H1 (cell line): ENCODE measurements around the gene GEMIN7. TPM values are rescaled to one million over a fixed set of nuclear protein-coding genes. Genes with fewer than 3 reads are reported as not detected.
A peak's percentile ranks its signal among the peaks of the same experiment; 100 is the strongest.

Source experiments
- CTCF ChIA-PET: fragments of 300-600 bp; sonication (Branson Sonifier 250); formaldehyde crosslinking; loops from one replicate; lab custom pipeline; 2021; ENCODE audit not compliant: partially characterized antibody; lab: Charles Lee
- POLR2A ChIA-PET: fragments of 300-600 bp; sonication (Branson Sonifier 250); formaldehyde crosslinking; loops from one replicate; lab custom pipeline; 2021; ENCODE audit warnings: inconsistent platforms; ENCODE audit not compliant: partially characterized antibody; lab: Charles Lee
- DNase-seq, 2 experiments: peaks; one replicate each; pipeline versions ENCODE4 v3.0.0 to v3.0.0-alpha.2; 2010 to 2022; ENCODE audit warnings: low spot score in 2 of 2, low read depth in 1 of 2, mixed read lengths in 1 of 2
- FAIRE-seq: peaks from 2 replicates; lab custom pipeline; 2011; peaks lifted over from hg19 to GRCh38; lab: Jason Lieb, UNC
- H2AFZ ChIP-seq: 2 replicates; pipeline ENCODE4 v1.8.1; 2012; ENCODE audit warnings: low read length, inconsistent platforms
- H2AK5ac ChIP-seq: 2 replicates; pipeline ENCODE4 v1.6.1; 2013; ENCODE audit warnings: low read depth, low read length
- H2BK120ac ChIP-seq: replicated peaks from 2 replicates; pipeline ENCODE3; 2013; ENCODE audit warnings: low read depth, low read length, inconsistent platforms
- H2BK12ac ChIP-seq: 2 replicates; pipeline ENCODE4 v1.6.1; 2013; ENCODE audit warnings: low read depth, low read length
- H2BK15ac ChIP-seq: 2 replicates; pipeline ENCODE4 v1.6.1; 2013; ENCODE audit warnings: low read length
- H2BK20ac ChIP-seq: 2 replicates; pipeline ENCODE4 v1.6.1; 2013; ENCODE audit warnings: low read length
- H2BK5ac ChIP-seq: 2 replicates; pipeline ENCODE4 v1.6.1; 2013; ENCODE audit warnings: low read depth, low read length
- H3K14ac ChIP-seq: 2 replicates; pipeline ENCODE4 v1.6.1; 2013; ENCODE audit warnings: inconsistent platforms; ENCODE audit not compliant: insufficient read length
- H3K18ac ChIP-seq: 2 replicates; pipeline ENCODE4 v1.6.1; 2013; ENCODE audit warnings: low read length; ENCODE audit errors: extremely low read depth
- H3K23ac ChIP-seq: 2 replicates; pipeline ENCODE4 v1.6.1; 2013; ENCODE audit warnings: inconsistent platforms; ENCODE audit not compliant: insufficient read length
- H3K23me2 ChIP-seq: 2 replicates; pipeline ENCODE4 v1.6.1; 2013; ENCODE audit warnings: low read depth, low read length
- H3K27ac ChIP-seq: 2 replicates; pipeline ENCODE4 v1.6.1; 2011; ENCODE audit warnings: low read depth, low read length, inconsistent platforms
- H3K27me3 ChIP-seq, 4 experiments: replicated peaks in 1 of 4; 1 replicate in 1 of 4; 2 replicates in 3 of 4; pipeline versions ENCODE4 v1.6.1 to v1.8.1; 2011 to 2013; ENCODE audit warnings: low read length in 3 of 4, mild to moderate bottlenecking in 3 of 4, inconsistent platforms in 2 of 4, mixed read lengths in 2 of 4, moderate library complexity in 1 of 4; ENCODE audit not compliant: control insufficient read depth in 3 of 4, insufficient read depth in 3 of 4; ENCODE audit errors: extremely low read depth in 1 of 4
- H3K36me3 ChIP-seq, 4 experiments: 2 replicates each; pipeline versions ENCODE4 v1.6.1 to v1.8.1; 2011 to 2013; ENCODE audit warnings: mild to moderate bottlenecking in 4 of 4, low read length in 3 of 4, moderate library complexity in 2 of 4, control low read depth in 1 of 4, inconsistent platforms in 1 of 4; ENCODE audit not compliant: insufficient read depth in 4 of 4, control insufficient read depth in 2 of 4
- H3K4ac ChIP-seq: replicated peaks from 2 replicates; pipeline ENCODE3; 2013; ENCODE audit warnings: low read length, low read depth, mixed read lengths, inconsistent platforms; ENCODE audit not compliant: insufficient read length
- H3K4me1 ChIP-seq, 4 experiments: replicated peaks in 1 of 4; 1 replicate in 1 of 4; 2 replicates in 3 of 4; pipeline versions ENCODE4 v1.6.1 to v1.8.1; 2011 to 2013; ENCODE audit warnings: low read length in 3 of 4, inconsistent platforms in 2 of 4, mixed read lengths in 1 of 4; ENCODE audit not compliant: insufficient read depth in 4 of 4, control insufficient read depth in 3 of 4
- H3K4me2 ChIP-seq, 2 experiments: 2 replicates each; pipeline versions ENCODE4 v1.6.1 to v1.8.1; 2011 to 2013; ENCODE audit warnings: low read depth in 2 of 2, low read length in 2 of 2, control low read depth in 1 of 2, inconsistent platforms in 1 of 2, mild to moderate bottlenecking in 1 of 2; ENCODE audit not compliant: insufficient read depth in 1 of 2
- H3K4me3 ChIP-seq, 4 experiments: fragments of 200-600, 300-600 bp in 1 of 4; sonication (generic), shearing (Covaris generic), sonication (Bioruptor Twin) in 1 of 4; 2 replicates each; pipeline versions ENCODE4 v1.5.1 to v1.8.1; 2011 to 2016; ENCODE audit warnings: low read length in 4 of 4, low read depth in 3 of 4, control low read depth in 2 of 4, inconsistent platforms in 2 of 4, mild to moderate bottlenecking in 2 of 4, mixed read lengths in 1 of 4, moderate library complexity in 1 of 4; ENCODE audit not compliant: insufficient read depth in 2 of 4; ENCODE audit errors: extremely low read depth in 1 of 4
- H3K56ac ChIP-seq: replicated peaks from 2 replicates; pipeline ENCODE3; 2013; ENCODE audit warnings: low read depth, mild to moderate bottlenecking, mixed read lengths, low read length, inconsistent platforms; ENCODE audit not compliant: insufficient read length
- H3K79me1 ChIP-seq: 2 replicates; pipeline ENCODE4 v1.6.1; 2013; ENCODE audit warnings: low read depth, low read length, control low read depth
- H3K79me2 ChIP-seq, 2 experiments: 2 replicates each; pipeline versions ENCODE4 v1.6.1 to v1.8.1; 2012 to 2013; ENCODE audit warnings: low read length in 2 of 2, mild to moderate bottlenecking in 2 of 2, inconsistent platforms in 1 of 2; ENCODE audit not compliant: insufficient read depth in 2 of 2, control insufficient read depth in 1 of 2
- H3K9ac ChIP-seq, 4 experiments: replicated peaks in 1 of 4; 1 replicate in 1 of 4; 2 replicates in 3 of 4; pipeline versions ENCODE4 v1.6.1 to v1.8.1; 2011 to 2013; ENCODE audit warnings: low read depth in 3 of 4, low read length in 3 of 4, control low read depth in 2 of 4, mild to moderate bottlenecking in 2 of 4, moderate library complexity in 2 of 4, inconsistent platforms in 1 of 4; ENCODE audit errors: extremely low read depth in 1 of 4
- H3K9me3 ChIP-seq, 2 experiments: 2 replicates each; pipeline versions ENCODE4 v1.6.1 to v1.8.1; 2012 to 2013; ENCODE audit warnings: mild to moderate bottlenecking in 2 of 2, moderate library complexity in 2 of 2, control low read depth in 1 of 2, inconsistent platforms in 1 of 2, low read depth in 1 of 2, low read length in 1 of 2, mixed read lengths in 1 of 2; ENCODE audit not compliant: insufficient read depth in 2 of 2
- H4K20me1 ChIP-seq, 2 experiments: replicated peaks in 1 of 2; 2 replicates each; pipeline versions ENCODE3 to v1.8.1; 2011 to 2013; ENCODE audit warnings: inconsistent platforms in 2 of 2, low read length in 2 of 2, mild to moderate bottlenecking in 1 of 2; ENCODE audit not compliant: insufficient read depth in 2 of 2, control insufficient read depth in 1 of 2
- H4K5ac ChIP-seq: 2 replicates; pipeline ENCODE4 v1.6.1; 2013; ENCODE audit warnings: low read length, low read depth, mixed read lengths, inconsistent platforms; ENCODE audit not compliant: insufficient read length
- H4K8ac ChIP-seq: 2 replicates; pipeline ENCODE4 v1.8.0; 2013; ENCODE audit warnings: mild to moderate bottlenecking, moderate library complexity, low read length, inconsistent platforms; ENCODE audit not compliant: insufficient read depth; ENCODE audit errors: extremely low read depth
- H4K91ac ChIP-seq: replicated peaks from 2 replicates; pipeline ENCODE3; 2013; ENCODE audit warnings: low read length, mixed read lengths, inconsistent platforms; ENCODE audit not compliant: insufficient read length
- ASH2L ChIP-seq: fragments of 200-600, 300-600 bp; sonication (generic); IDR thresholded peaks from one replicate; pipeline ENCODE4 v1.7.1; 2017; ENCODE audit warnings: low read length
- CEBPB ChIP-seq: IDR thresholded peaks from 2 replicates; pipeline ENCODE4 v1.6.1; 2012; ENCODE audit warnings: low read depth, low read length
- CTBP2 ChIP-seq: IDR thresholded peaks from 2 replicates; pipeline ENCODE4 v1.7.0; 2011; ENCODE audit warnings: borderline replicate concordance, mild to moderate bottlenecking, moderate library complexity, mixed read lengths, low read length; ENCODE audit not compliant: insufficient read depth, insufficient read length
- HDAC2 ChIP-seq, 2 experiments: fragments of 300-600 bp in 1 of 2; sonication (generic) in 1 of 2; IDR thresholded peaks; 2 replicates each; pipeline ENCODE4 v1.6.1; 2011 to 2012; ENCODE audit warnings: low read depth in 2 of 2, low read length in 2 of 2, mild to moderate bottlenecking in 2 of 2, moderate library complexity in 2 of 2, borderline replicate concordance in 1 of 2, inconsistent platforms in 1 of 2
- HDAC6 ChIP-seq: IDR thresholded peaks from one replicate; pipeline ENCODE4 v1.7.1; 2012; ENCODE audit warnings: low read depth, mild to moderate bottlenecking, inconsistent platforms, low read length, moderate library complexity
- RNF2 ChIP-seq: fragments of 200-900, 300-1000 bp; sonication (generic); IDR thresholded peaks from 2 replicates; pipeline ENCODE4 v1.7.1; 2016; ENCODE audit warnings: borderline replicate concordance, low read depth, mild to moderate bottlenecking, antibody characterized with exemption, low read length; ENCODE audit not compliant: poor library complexity, severe bottlenecking; ENCODE audit errors: missing control alignments
- SP2 ChIP-seq: IDR thresholded peaks from 2 replicates; pipeline ENCODE4 v1.6.1; 2012; ENCODE audit warnings: mild to moderate bottlenecking, low read length, inconsistent platforms
- SUZ12 ChIP-seq: fragments of 200-600 bp; sonication (generic); IDR thresholded peaks from 2 replicates; pipeline ENCODE4 v1.6.1; 2012; ENCODE audit warnings: mild to moderate bottlenecking, inconsistent platforms, low read length, moderate library complexity, mixed read lengths
- ZNF274 ChIP-seq: IDR thresholded peaks from 2 replicates; pipeline ENCODE4 v1.7.0; 2012; ENCODE audit warnings: low read length, borderline replicate concordance; ENCODE audit errors: extremely low read depth
- WGBS, 2 experiments: shearing (Covaris generic) in 1 of 2; methylation state at CpG; one replicate each; pipeline versions ENCODE4 v1.1.6 to v1.1.7; 2013 to 2015; ENCODE audit warnings: low lambda C conversion rate in 2 of 2, mixed read lengths in 2 of 2, inconsistent platforms in 1 of 2, low coverage in 1 of 2, missing lambda C conversion rate in 1 of 2; ENCODE audit not compliant: insufficient replicate concordance in 2 of 2, insufficient coverage in 1 of 2, insufficient read length in 1 of 2; ENCODE audit errors: extremely low coverage in 1 of 2, missing lambda C conversion rate in 1 of 2; 5-methylcytosine and 5-hydroxymethylcytosine counted together
- polyA plus RNA-seq, 7 experiments: library from polyadenylated mRNA; depleted of rRNA in 3 of 7; stranded (reverse) in 5 of 7; unstranded in 2 of 7; fragments of >200 nt in 5 of 7; fragments of 200-250 nt in 2 of 7; gene quantifications; 1 replicate in 5 of 7; 2 replicates in 1 of 7; 4 replicates in 1 of 7; pipeline versions ENCODE4 v1.2.1 to v1.2.3, GENCODE V29; 2011 to 2013; ENCODE audit warnings: missing spikeins in 2 of 7, mixed read lengths in 2 of 7
- total RNA-seq: library from RNA; stranded (reverse); fragmentation: NEBNext Ultra II Directional; extraction: Animal tissue kit (Norgen Biotek cat#: 25700); gene quantifications from 2 replicates; pipeline ENCODE4 v1.2.1, GENCODE V29; 2021

The GEMIN7 gene
- total and polyA plus RNA-seq, 2 of the 8 experiments (the other 6 are each of a cell fraction or from before 2014, with no cell fraction given), result 48.0 to 91.6 TPM

GRCh38 chr19:45140144-45140503, 61.1 kb downstream of the GEMIN7 start:
- no peaks in the 10 kb centered on the region for H3K23me2 ChIP-seq
- no peak for DNase-seq
- 0 out of 2 replicates have a peak overlapping the region, but pooled peaks have one; percentile 38 for H3K27ac ChIP-seq
- no peak overlapping the region for H3K4me2 ChIP-seq
- peaks cover 3 to 11% of the 10 kb centered on the region in 2 experiments for H4K20me1 ChIP-seq
- H3K4me1 ChIP-seq, result peaks cover 0 to 18% (median 8%) of the 10 kb centered on the region in 4 experiments; a peak in 5 of 7 replicates
- H3K18ac ChIP-seq, result no peak overlapping the region
- no peak overlapping the region for H2BK120ac ChIP-seq
- TF ChIP-seq SP2, result no peak
- TF ChIP-seq HDAC2 (IDR thresholded peaks at IDR 0.05; ENCODE audit: borderline replicate concordance in 1 of 2, low read depth in 2 of 2, low read length in 2 of 2), result no peak
- TF ChIP-seq ASH2L, result no peak
- TF ChIP-seq RNF2, result no peak
- TF ChIP-seq ZNF274, result no peak
- no peak for TF ChIP-seq CEBPB
- no peak for TF ChIP-seq HDAC6
- no peak for TF ChIP-seq CTBP2
- no peak for TF ChIP-seq SUZ12
- H2BK15ac ChIP-seq, result no peak overlapping the region
- H3K79me2 ChIP-seq, result peaks cover 0 to 15% of the 10 kb centered on the region in 2 experiments; a peak in 1 of 4 replicates
- CTCF ChIA-PET, result interaction anchor here (0.5 to 2.8 kb wide), 8 partner anchors 9 to 51 kb away, joined by 3 to 5 read pairs (median 3); no protein-coding TSS in a partner anchor
- peaks cover 2 to 13% (median 7%) of the 10 kb centered on the region in 4 experiments; a peak in 4 of 8 replicates for H3K36me3 ChIP-seq
- H2AK5ac ChIP-seq, result no peak overlapping the region
- no peak overlapping the region for H3K14ac ChIP-seq
- no peak for FAIRE-seq
- H3K79me1 ChIP-seq, result peaks cover 12% of the 10 kb centered on the region
- no peak overlapping the region for H3K4me3 ChIP-seq
- H4K91ac ChIP-seq, result no peak overlapping the region
- no peak overlapping the region for H3K4ac ChIP-seq
- no peak overlapping the region for H2AFZ ChIP-seq
- H3K23ac ChIP-seq, result no peak overlapping the region
- no peak overlapping the region; a peak in 1 of 7 replicates for H3K9ac ChIP-seq
- no peak overlapping the region for H2BK20ac ChIP-seq
- no peaks in the 10 kb centered on the region for H3K27me3 ChIP-seq
- no peak overlapping the region for H2BK12ac ChIP-seq
- POLR2A ChIA-PET, result interaction anchor here (1.9 kb wide), 1 partner anchor 9 kb away, joined by 4 read pairs; no protein-coding TSS in a partner anchor
- peak overlapping the region; percentile 44; the same call in 1 of the 2 replicates for H2BK5ac ChIP-seq
- WGBS, 2 experiments, result 80% methylated on average over 6 of the region's 8 CpGs; no CpG with 5 or more reads in 1 of the 2 experiments
- no peaks in the 10 kb centered on the region for H3K9me3 ChIP-seq
- H4K5ac ChIP-seq, result no peak overlapping the region
- H3K56ac ChIP-seq, result no peak overlapping the region
- no peak overlapping the region for H4K8ac ChIP-seq
